NAMALWA (cell line): ENCODE results near the gene MRPS17.

ENCODE experiments used
- DNase-seq: peaks from one replicate; pipeline ENCODE4 v3.0.0-alpha.2; 2015; ENCODE audit warnings: low spot score

MRPS17 gene

GRCh38 chr7:55970978-55971377 lies 19.3 kb downstream of the MRPS17 start:
- no peak for DNase-seq

- no peak for DNase-seq
These were observed 22.1 kb downstream of the MRPS17 start for GRCh38 chr7:55973747-55974250.

- no peak for DNase-seq
These were observed 24.4 kb downstream of the MRPS17 start for GRCh38 chr7:55975988-55976633.

- DNase-seq = no peak
These were observed 26.2 kb downstream of the MRPS17 start for GRCh38 chr7:55977831-55978230.

- no peak for DNase-seq
These were observed 28.6 kb downstream of the MRPS17 start for GRCh38 chr7:55980266-55980665.

- DNase-seq = no peak
These were observed 31.9 kb downstream of the MRPS17 start for GRCh38 chr7:55983537-55983936.

- no peak for DNase-seq
These were observed 40.7 kb downstream of the MRPS17 start for GRCh38 chr7:55992346-55992745.

- no peak for DNase-seq
These were observed 45.3 kb downstream of the MRPS17 start for GRCh38 chr7:55996856-55997500.

- no peak for DNase-seq
These were observed 52.1 kb downstream of the MRPS17 start for GRCh38 chr7:56003749-56004148.
